ENCODE data around the gene CRABP2. TPM values are rescaled to one million over a fixed set of nuclear protein-coding genes. Genes with fewer than 3 reads are reported as not detected.
A peak's percentile ranks its signal among the peaks of the same experiment; 100 is the strongest.

The CRABP2 gene
- total RNA-seq, 1 experiment from 2014 or later = 209 TPM

- TF ChIP-seq ZBTB33 (IDR thresholded peaks at IDR 0.05; ENCODE audit: extremely low read depth, insufficient replicate concordance, low read length) (no peak), EGR1 (IDR thresholded peaks at IDR 0.05; ENCODE audit: low read depth) (no peak), MAX (IDR thresholded peaks at IDR 0.05) (no peak), ELF1 (IDR thresholded peaks at IDR 0.05; ENCODE audit: borderline replicate concordance, low read depth) (no peak), CEBPB (IDR thresholded peaks at IDR 0.05; ENCODE audit: low read depth) (no peak), SIN3A (IDR thresholded peaks at IDR 0.05; ENCODE audit: low read depth) (no peak), SP1 (IDR thresholded peaks at IDR 0.05; ENCODE audit: low read depth) (no peak), SRF (IDR thresholded peaks at IDR 0.05; ENCODE audit: low read depth) (no peak), CBX3 (IDR thresholded peaks at IDR 0.05; ENCODE audit: low read depth) (no peak)
Measured at GRCh38 chr1:156727492-156727891, 22.1 kb upstream of the CRABP2 start (continued).

- H3K9ac ChIP-seq (ENCODE audit: low read length) = peak overlapping the region; percentile 93
- peak overlapping the region; percentile 95 for H3K4me2 ChIP-seq (ENCODE audit: low read length)
- H4K20me1 ChIP-seq (ENCODE audit: insufficient read depth) = peaks cover 18% of the 10 kb centered on the region; the same call in 1 of the 2 replicates
- no peaks in the 10 kb centered on the region for H3K27me3 ChIP-seq (ENCODE audit: insufficient read depth, low read length)
- DNase-seq (ENCODE audit: low read depth, low spot score) (peak; percentile 71), ATAC-seq (peak; percentile 20)
- no peaks in the 10 kb centered on the region for H3K9me2 ChIP-seq (ENCODE audit: insufficient read depth)
- peak overlapping the region; percentile 81 for H3K27ac ChIP-seq (ENCODE audit: low read depth, low read length)
- peaks cover 24 to 34% of the 10 kb centered on the region in 2 experiments for H3K4me1 ChIP-seq (ENCODE audit: control insufficient read depth in 1 of 2, insufficient read depth in 2 of 2, low read length in 2 of 2)
- TF ChIP-seq ELF1 (IDR thresholded peaks at IDR 0.05; ENCODE audit: borderline replicate concordance, low read depth) = no peak
- TF ChIP-seq POLR2A (IDR thresholded peaks at IDR 0.05; ENCODE audit: borderline replicate concordance, extremely low read depth, insufficient read depth, insufficient read length) = no peak
- no peak for TF ChIP-seq CEBPB (IDR thresholded peaks at IDR 0.05; ENCODE audit: low read depth)
- no peak for TF ChIP-seq EZH2 (IDR thresholded peaks at IDR 0.05)
- TF ChIP-seq CTCF (IDR thresholded peaks at IDR 0.05 in 2 of 3, conservative IDR thresholded peaks at IDR 0.05 in 1 of 3; ENCODE audit: borderline replicate concordance in 1 of 3, insufficient read depth in 1 of 3, low read depth in 2 of 3, low read length in 2 of 3) = peak in 2 of 3 experiments; percentile 72 to 76; a peak in 4 of 6 replicates
- no peak for TF ChIP-seq FOSL1 (IDR thresholded peaks at IDR 0.05; ENCODE audit: low read depth)
- H2AFZ ChIP-seq (ENCODE audit: low read depth, low read length, poor library complexity, severe bottlenecking) = no peak overlapping the region
- intact Hi-C loops (cut with micrococcal nuclease) = loop anchor here (1.0 kb wide), 5 partner anchors 37 to 202 kb away; partner anchors contain the start of gene NTRK1
- no TSS peak for BruUV-seq (replicated peaks)
- ChIA-PET POLR2A (interaction anchor here (1.0 to 4.9 kb wide), 14 partner anchors 11 to 133 kb away, joined by 3 to 69 read pairs (median 4); partner anchors contain the start of genes CRABP2, MRPL24 and PRCC), RAD21 (ENCODE audit: low non-redundant PET in 1 of 2, low total read pairs in 2 of 2, uncharacterized antibody in 2 of 2, unreplicated experiment in 2 of 2) (interaction anchor here (0.6 to 3.1 kb wide), 14 partner anchors 14 to 202 kb away, joined by 3 to 67 read pairs (median 5); partner anchors contain the start of genes CRABP2 (in 2 of the 2), NTRK1 (in 2 of the 2) and MRPL24 (in 1 of the 2)), CTCF (interaction anchor here (0.6 to 10.8 kb wide), 42 partner anchors 10 to 225 kb away, joined by 3 to 508 read pairs (median 8); partner anchors contain the start of genes CRABP2, HAPLN2, HDGF and INSRR)
- no peaks in the 10 kb centered on the region for H3K9me3 ChIP-seq (ENCODE audit: control insufficient read depth in 1 of 2, insufficient read depth in 1 of 2, low read depth in 1 of 2, low read length in 2 of 2)
- H3K79me2 ChIP-seq (ENCODE audit: insufficient read depth, low read length) = peaks cover 74% of the 10 kb centered on the region
- peaks cover 21 to 33% of the 10 kb centered on the region in 2 experiments for H3K36me3 ChIP-seq (ENCODE audit: control insufficient read depth in 1 of 2, insufficient read depth in 2 of 2, low read length in 2 of 2)
- peak overlapping the region; percentile 92 to 93 for H3K4me3 ChIP-seq (replicated peaks in 1 of 2; ENCODE audit: low read depth in 1 of 2, low read length in 2 of 2)
Measured at GRCh38 chr1:156726549-156727226, 21.3 kb upstream of the CRABP2 start.

Measured in HCT116 (cell line).